Panc1 (cell line): ENCODE results near the gene CERT1. TPM values are rescaled to one million over a fixed set of nuclear protein-coding genes. Genes with fewer than 3 reads are reported as not detected.
A peak's percentile ranks its signal among the peaks of the same experiment; 100 is the strongest.

Source experiments
- ATAC-seq: fragments of 200-7000 bp; cut with Tn5 transposase; 2 replicates; pipeline ENCODE4 v1.9.1; 2020; ENCODE audit warnings: mild to moderate bottlenecking, moderate library complexity
- BruUV-seq: library from RNA; stranded (reverse); fragments of 400-500 nt; replicated peaks from 2 replicates; lab custom pipeline; 2021; lab: Mats Ljungman, UMichigan
- CTCF ChIA-PET: fragments of 300-600 bp; sonication (Branson Sonifier 250); formaldehyde crosslinking; loops from one replicate; lab custom pipeline; 2022; ENCODE audit warnings: antibody characterized with exemption; lab: Charles Lee
- POLR2A ChIA-PET: fragments of 300-600 bp; sonication (Branson Sonifier 250); formaldehyde crosslinking; loops from one replicate; lab custom pipeline; 2022; ENCODE audit warnings: antibody characterized with exemption; lab: Charles Lee
- DNase-seq: peaks from one replicate; pipeline ENCODE4 v3.0.0-alpha.2; 2010; ENCODE audit warnings: low read depth, low spot score
- H3K27ac ChIP-seq: 2 replicates; pipeline ENCODE4 v1.5.1; 2011; ENCODE audit warnings: mild to moderate bottlenecking, low read length, inconsistent platforms
- H3K27me3 ChIP-seq: fragments of 200-500 bp; sonication (Bioruptor generic); 2 replicates; pipeline ENCODE4 v1.6.0; 2014; ENCODE audit warnings: low read length, inconsistent platforms; ENCODE audit not compliant: control insufficient read depth, insufficient read depth
- H3K36me3 ChIP-seq: fragments of 200-500 bp; sonication (Bioruptor generic); 2 replicates; pipeline ENCODE4 v1.5.1; 2014; ENCODE audit warnings: inconsistent platforms, mild to moderate bottlenecking, low read length, moderate library complexity; ENCODE audit not compliant: control insufficient read depth, insufficient read depth
- H3K4me1 ChIP-seq: 2 replicates; pipeline ENCODE4 v1.5.1; 2011; ENCODE audit warnings: inconsistent platforms, mild to moderate bottlenecking, low read length, moderate library complexity; ENCODE audit not compliant: control insufficient read depth, insufficient read depth
- H3K4me3 ChIP-seq, 2 experiments: 2 replicates each; pipeline ENCODE4 v1.5.1; 2011 to 2012; ENCODE audit warnings: low read depth in 2 of 2, low read length in 2 of 2, mild to moderate bottlenecking in 2 of 2, inconsistent platforms in 1 of 2, moderate library complexity in 1 of 2
- H3K9me3 ChIP-seq: fragments of 200-500 bp; sonication (Bioruptor generic); 2 replicates; pipeline ENCODE4 v1.5.1; 2014; ENCODE audit warnings: low read depth, mild to moderate bottlenecking, inconsistent platforms, low read length, moderate library complexity; ENCODE audit not compliant: control insufficient read depth, insufficient read depth
- POLR2AphosphoS5 ChIP-seq: IDR thresholded peaks from 2 replicates; pipeline ENCODE4 v1.6.1; 2012; ENCODE audit warnings: mild to moderate bottlenecking, low read depth, low read length, moderate library complexity
- SIN3A ChIP-seq: IDR thresholded peaks from 2 replicates; pipeline ENCODE4 v1.6.1; 2012; ENCODE audit warnings: low read depth, mild to moderate bottlenecking, low read length, moderate library complexity, borderline replicate concordance; ENCODE audit not compliant: insufficient read depth
- TCF7L2 ChIP-seq: IDR thresholded peaks from 2 replicates; pipeline ENCODE4 v1.6.1; 2011; ENCODE audit warnings: mild to moderate bottlenecking, low read depth, low read length, inconsistent platforms
- in situ Hi-C: cut with HindIII; loops from 2 replicates; pipeline ENCODE4 v1.10.0; 2016; ENCODE audit warnings: low sequenced_read_pairs, low pct_unique_long_range_greater_than_20kb
- intact Hi-C: fragments of 100-400 bp; cut with micrococcal nuclease; formaldehyde crosslinking; loops from one replicate; pipeline ENCODE4 v1.10.0; 2022; ENCODE audit not compliant: unreplicated experiment
- total RNA-seq: library from RNA; stranded (reverse); gene quantifications from one replicate; pipeline ENCODE4 v1.2.1, GENCODE V29; 2021; ENCODE audit not compliant: unreplicated experiment
- TF ChIP-seq, protein P1 (sequence below), 2 experiments: IDR thresholded peaks; 2 replicates each; pipeline ENCODE4 v1.6.1; 2011 to 2012; ENCODE audit warnings: low read depth in 2 of 2, control low read depth in 1 of 2, low read length in 1 of 2, mild to moderate bottlenecking in 1 of 2, moderate library complexity in 1 of 2; ENCODE audit not compliant: insufficient read depth in 1 of 2
- TF ChIP-seq, protein P2 (sequence below): fragments of 450-650 bp; IDR thresholded peaks from 2 replicates; pipeline ENCODE4 v1.5.1; 2017; ENCODE audit warnings: mild to moderate bottlenecking

The CERT1 gene
- total RNA-seq, 1 experiment from 2014 or later = 26.7 TPM

DNA sequence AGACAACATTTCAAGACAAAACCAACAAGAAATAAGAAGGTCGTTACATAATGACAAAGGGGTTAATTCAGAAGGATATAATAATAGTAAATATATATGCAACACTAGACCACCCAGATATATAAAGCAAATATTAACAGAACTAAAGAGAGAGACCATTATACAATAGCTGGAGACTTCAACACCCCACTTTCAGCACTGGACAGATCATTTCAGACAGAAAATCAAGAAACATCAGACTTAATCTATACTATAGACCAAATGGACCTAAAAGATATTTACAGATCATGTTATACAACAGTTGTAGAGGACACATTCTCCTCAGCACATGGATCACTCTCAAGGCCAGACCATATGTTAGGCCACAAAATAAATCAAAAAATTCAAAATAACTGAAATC, 26.8 kb downstream of the CERT1 start:
- in situ Hi-C loops (no loop called here), intact Hi-C loops (no loop called here)
- Histone ChIP-seq H3K4me1 (no peaks in the 10 kb centered on the region), H3K27ac (no peak overlapping the region), H3K9me3 (no peaks in the 10 kb centered on the region; the same call in 1 of the 2 replicates), H3K4me3 (no peak overlapping the region), H3K36me3 (no peaks in the 10 kb centered on the region), H3K27me3 (no peaks in the 10 kb centered on the region)
- ChIA-PET CTCF (no interaction called here), POLR2A (no interaction called here)
- no peak for ATAC-seq
- no peak for DNase-seq
- TF ChIP-seq POLR2AphosphoS5 = no peak
- TF ChIP-seq, protein P1, sequence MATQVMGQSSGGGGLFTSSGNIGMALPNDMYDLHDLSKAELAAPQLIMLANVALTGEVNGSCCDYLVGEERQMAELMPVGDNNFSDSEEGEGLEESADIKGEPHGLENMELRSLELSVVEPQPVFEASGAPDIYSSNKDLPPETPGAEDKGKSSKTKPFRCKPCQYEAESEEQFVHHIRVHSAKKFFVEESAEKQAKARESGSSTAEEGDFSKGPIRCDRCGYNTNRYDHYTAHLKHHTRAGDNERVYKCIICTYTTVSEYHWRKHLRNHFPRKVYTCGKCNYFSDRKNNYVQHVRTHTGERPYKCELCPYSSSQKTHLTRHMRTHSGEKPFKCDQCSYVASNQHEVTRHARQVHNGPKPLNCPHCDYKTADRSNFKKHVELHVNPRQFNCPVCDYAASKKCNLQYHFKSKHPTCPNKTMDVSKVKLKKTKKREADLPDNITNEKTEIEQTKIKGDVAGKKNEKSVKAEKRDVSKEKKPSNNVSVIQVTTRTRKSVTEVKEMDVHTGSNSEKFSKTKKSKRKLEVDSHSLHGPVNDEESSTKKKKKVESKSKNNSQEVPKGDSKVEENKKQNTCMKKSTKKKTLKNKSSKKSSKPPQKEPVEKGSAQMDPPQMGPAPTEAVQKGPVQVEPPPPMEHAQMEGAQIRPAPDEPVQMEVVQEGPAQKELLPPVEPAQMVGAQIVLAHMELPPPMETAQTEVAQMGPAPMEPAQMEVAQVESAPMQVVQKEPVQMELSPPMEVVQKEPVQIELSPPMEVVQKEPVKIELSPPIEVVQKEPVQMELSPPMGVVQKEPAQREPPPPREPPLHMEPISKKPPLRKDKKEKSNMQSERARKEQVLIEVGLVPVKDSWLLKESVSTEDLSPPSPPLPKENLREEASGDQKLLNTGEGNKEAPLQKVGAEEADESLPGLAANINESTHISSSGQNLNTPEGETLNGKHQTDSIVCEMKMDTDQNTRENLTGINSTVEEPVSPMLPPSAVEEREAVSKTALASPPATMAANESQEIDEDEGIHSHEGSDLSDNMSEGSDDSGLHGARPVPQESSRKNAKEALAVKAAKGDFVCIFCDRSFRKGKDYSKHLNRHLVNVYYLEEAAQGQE (IDR thresholded peaks at IDR 0.05; ENCODE audit: insufficient read depth in 1 of 2, low read depth in 2 of 2, low read length in 1 of 2) = peak in 1 of 2 experiments; percentile 68; a peak in 2 of 4 replicates
- TF ChIP-seq SIN3A = no peak
- TF ChIP-seq TCF7L2 = no peak
- TF ChIP-seq, protein P2, sequence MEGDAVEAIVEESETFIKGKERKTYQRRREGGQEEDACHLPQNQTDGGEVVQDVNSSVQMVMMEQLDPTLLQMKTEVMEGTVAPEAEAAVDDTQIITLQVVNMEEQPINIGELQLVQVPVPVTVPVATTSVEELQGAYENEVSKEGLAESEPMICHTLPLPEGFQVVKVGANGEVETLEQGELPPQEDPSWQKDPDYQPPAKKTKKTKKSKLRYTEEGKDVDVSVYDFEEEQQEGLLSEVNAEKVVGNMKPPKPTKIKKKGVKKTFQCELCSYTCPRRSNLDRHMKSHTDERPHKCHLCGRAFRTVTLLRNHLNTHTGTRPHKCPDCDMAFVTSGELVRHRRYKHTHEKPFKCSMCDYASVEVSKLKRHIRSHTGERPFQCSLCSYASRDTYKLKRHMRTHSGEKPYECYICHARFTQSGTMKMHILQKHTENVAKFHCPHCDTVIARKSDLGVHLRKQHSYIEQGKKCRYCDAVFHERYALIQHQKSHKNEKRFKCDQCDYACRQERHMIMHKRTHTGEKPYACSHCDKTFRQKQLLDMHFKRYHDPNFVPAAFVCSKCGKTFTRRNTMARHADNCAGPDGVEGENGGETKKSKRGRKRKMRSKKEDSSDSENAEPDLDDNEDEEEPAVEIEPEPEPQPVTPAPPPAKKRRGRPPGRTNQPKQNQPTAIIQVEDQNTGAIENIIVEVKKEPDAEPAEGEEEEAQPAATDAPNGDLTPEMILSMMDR = no peak
- BruUV-seq = no TSS peak

DNA sequence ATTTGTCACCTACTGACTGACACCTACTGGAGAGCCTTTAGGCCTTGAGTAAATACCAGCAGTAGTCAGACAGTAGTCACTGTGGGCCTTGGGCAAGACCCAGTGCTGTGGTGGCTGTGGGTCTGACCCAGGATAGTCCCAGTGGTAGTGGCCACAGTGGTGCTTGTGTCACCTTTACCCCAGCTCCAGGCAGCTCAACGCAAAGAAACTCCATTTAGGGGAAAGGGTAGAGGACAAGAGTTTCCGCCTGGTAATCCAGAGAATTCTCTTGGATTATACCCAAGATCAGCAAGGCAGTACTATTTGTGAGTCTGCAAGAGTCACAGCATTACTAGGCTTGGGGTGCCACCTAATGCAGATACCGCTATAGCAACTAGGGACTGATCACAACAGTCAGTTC, 28.9 kb downstream of the CERT1 start:
- CTCF ChIA-PET = no interaction called here
- intact Hi-C loops = no loop called here
- no peaks in the 10 kb centered on the region for H3K4me1 ChIP-seq
- H3K9me3 ChIP-seq = no peaks in the 10 kb centered on the region
- in situ Hi-C loops = no loop called here
- TF ChIP-seq POLR2AphosphoS5 = no peak
- TF ChIP-seq, protein P2 = no peak
- TF ChIP-seq SIN3A = no peak
- TF ChIP-seq TCF7L2 = no peak
- TF ChIP-seq, protein P1 (IDR thresholded peaks at IDR 0.05; ENCODE audit: insufficient read depth in 1 of 2, low read depth in 2 of 2, low read length in 1 of 2) = no peak
- ATAC-seq (no peak), DNase-seq (no peak)
- H3K27ac ChIP-seq = no peak overlapping the region
- no TSS peak for BruUV-seq
- H3K4me3 ChIP-seq = no peak overlapping the region
- no peaks in the 10 kb centered on the region for H3K27me3 ChIP-seq
- POLR2A ChIA-PET = no interaction called here
- H3K36me3 ChIP-seq = no peaks in the 10 kb centered on the region
